T-helper 1 cell treated with Interleukin-12 subunit alpha and Interleukin-12 subunit beta and Interleukin-4 antibody, amounts not matched to agents 30 μg/mL and 1 μg/mL, for 36 hours (primary cell): ENCODE data around the gene SPNS1.
"Not testable (repeated sequence)": the region's sequence is repeated elsewhere in the genome, so short reads cannot be mapped to it uniquely, and the experiment has no call there.

Experiments
- H3K27ac Mint-ChIP-seq: one replicate; pipeline ENCODE4 v1.8.0; 2021; ENCODE audit warnings: mild to moderate bottlenecking, mixed read lengths
- H3K27me3 Mint-ChIP-seq: one replicate; pipeline ENCODE4 v1.8.0; 2021; ENCODE audit warnings: low read depth, mixed read lengths
- H3K36me3 Mint-ChIP-seq: one replicate; pipeline ENCODE4 v1.8.0; 2021; ENCODE audit warnings: low read depth, mixed read lengths
- H3K4me1 Mint-ChIP-seq: one replicate; pipeline ENCODE4 v1.8.0; 2021; ENCODE audit warnings: low read depth, mixed read lengths
- H3K4me3 Mint-ChIP-seq: one replicate; pipeline ENCODE4 v1.8.0; 2021; ENCODE audit warnings: mild to moderate bottlenecking, moderate library complexity, mixed read lengths
- H3K9me3 Mint-ChIP-seq: one replicate; pipeline ENCODE4 v1.8.0; 2021; ENCODE audit warnings: mixed read lengths

Gene SPNS1

GRCh38 chr16:28974437-28975157 lies at the start of gene SPNS1:
SPNS1 (plus strand) TSS chr16:28974778; CDS start chr16:28975152, 374 bp downstream.
- H3K4me1 Mint-ChIP-seq: peaks cover 33% of the 10 kb centered on the region
- H3K36me3 Mint-ChIP-seq: peaks cover 10% of the 10 kb centered on the region
- H3K4me3 Mint-ChIP-seq: peak within 1 kb of the TSS; percentile 96
- H3K27me3 Mint-ChIP-seq: no peaks in the 10 kb centered on the region
- H3K27ac Mint-ChIP-seq: peak within 1 kb of the TSS; percentile 92
- no peaks in the 10 kb centered on the region for H3K9me3 Mint-ChIP-seq

GRCh38 chr16:28925386-28926228 lies 49.0 kb upstream of the SPNS1 start:
- peak overlapping the region; percentile 100 for H3K27ac Mint-ChIP-seq
- peaks cover 7% of the 10 kb centered on the region for H3K36me3 Mint-ChIP-seq
- peak overlapping the region; percentile 97 for H3K4me3 Mint-ChIP-seq
- H3K4me1 Mint-ChIP-seq: peaks cover 18% of the 10 kb centered on the region
- no peaks in the 10 kb centered on the region for H3K9me3 Mint-ChIP-seq
- H3K27me3 Mint-ChIP-seq: no peaks in the 10 kb centered on the region

DNA sequence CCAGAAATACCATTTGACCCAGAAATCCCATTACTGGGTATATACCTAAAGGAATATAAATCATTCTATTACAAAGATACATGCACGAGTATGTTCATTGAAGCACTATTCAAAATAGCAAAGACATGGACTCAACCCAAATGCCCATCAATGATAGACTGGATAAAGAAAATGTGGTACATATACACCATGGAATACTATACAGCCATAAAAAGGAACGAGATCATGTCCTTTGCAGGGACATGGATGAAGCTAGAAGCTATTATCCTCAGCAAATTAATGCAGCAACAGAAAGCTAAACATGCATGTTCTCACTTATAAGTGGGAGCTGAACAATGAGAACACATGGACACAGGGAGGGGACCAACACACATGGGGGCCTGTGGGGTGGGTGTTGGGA lies 48.3 kb upstream of the SPNS1 start:
- not testable (repeated sequence) for H3K27me3 Mint-ChIP-seq, H3K9me3 Mint-ChIP-seq, H3K36me3 Mint-ChIP-seq
- Mint-ChIP-seq H3K27ac (peak overlapping the region; percentile 100), H3K4me1 (peaks cover 19% of the 10 kb centered on the region), H3K4me3 (peak overlapping the region; percentile 97)

GRCh38 chr16:28927815-28928214 lies 46.8 kb upstream of the SPNS1 start:
- peaks cover 19% of the 10 kb centered on the region for H3K4me1 Mint-ChIP-seq
- H3K4me3 Mint-ChIP-seq: no peak overlapping the region
- no peak overlapping the region for H3K27ac Mint-ChIP-seq
- peaks cover 2% of the 10 kb centered on the region for H3K36me3 Mint-ChIP-seq
- no peaks in the 10 kb centered on the region for H3K27me3 Mint-ChIP-seq
- H3K9me3 Mint-ChIP-seq: no peaks in the 10 kb centered on the region

DNA sequence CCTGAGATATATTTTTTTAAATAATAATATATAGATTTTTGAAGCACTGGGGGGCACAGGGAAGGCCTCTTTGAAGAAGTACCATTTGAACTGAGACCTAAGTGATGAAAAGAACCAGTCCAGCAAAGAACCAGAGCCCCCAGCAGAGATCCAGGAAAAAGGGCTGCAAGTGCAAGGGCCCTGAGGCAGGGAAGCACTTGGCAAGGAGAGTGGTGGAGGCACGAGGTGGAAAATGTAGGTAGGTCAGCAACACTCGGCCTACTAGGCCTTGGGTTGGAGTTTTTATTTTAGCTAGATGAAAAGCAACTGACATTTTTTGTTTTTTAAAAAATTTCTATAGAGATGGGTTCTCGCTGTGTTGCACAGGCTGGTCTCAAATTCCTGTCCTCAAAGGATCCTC lies 44.4 kb upstream of the SPNS1 start:
- Mint-ChIP-seq H3K36me3 (no peaks in the 10 kb centered on the region), H3K27me3 (no peaks in the 10 kb centered on the region), H3K27ac (peak overlapping the region; percentile 46), H3K4me1 (peaks cover 18% of the 10 kb centered on the region), H3K4me3 (no peak overlapping the region), H3K9me3 (no peaks in the 10 kb centered on the region)

- Mint-ChIP-seq H3K36me3 (no peaks in the 10 kb centered on the region), H3K27me3 (no peaks in the 10 kb centered on the region), H3K27ac (peak overlapping the region; percentile 33), H3K9me3 (no peaks in the 10 kb centered on the region), H3K4me3 (no peak overlapping the region), H3K4me1 (peaks cover 20% of the 10 kb centered on the region)
These were observed 43.9 kb upstream of the SPNS1 start for GRCh38 chr16:28930652-28931051.

GRCh38 chr16:28931801-28932225 lies 42.8 kb upstream of the SPNS1 start, which contains the start of gene CD19:
CD19 (plus strand) TSS chr16:28931971; CDS start chr16:28932001, 30 bp downstream.
- Mint-ChIP-seq H3K9me3 (no peaks in the 10 kb centered on the region), H3K36me3 (no peaks in the 10 kb centered on the region), H3K4me1 (peaks cover 22% of the 10 kb centered on the region), H3K27me3 (no peaks in the 10 kb centered on the region), H3K27ac (peak within 1 kb of the TSS; percentile 33), H3K4me3 (no peak within 1 kb of the TSS)

GRCh38 chr16:28932339-28933141 lies 42.0 kb upstream of the SPNS1 start:
- Mint-ChIP-seq H3K36me3 (no peaks in the 10 kb centered on the region), H3K4me1 (peaks cover 22% of the 10 kb centered on the region), H3K27ac (no peak overlapping the region), H3K4me3 (no peak overlapping the region), H3K27me3 (no peaks in the 10 kb centered on the region), H3K9me3 (no peaks in the 10 kb centered on the region)

- Mint-ChIP-seq H3K4me3 (no peak overlapping the region), H3K9me3 (no peaks in the 10 kb centered on the region), H3K27me3 (no peaks in the 10 kb centered on the region)
These were observed 41.4 kb upstream of the SPNS1 start for GRCh38 chr16:28933171-28933570.

DNA sequence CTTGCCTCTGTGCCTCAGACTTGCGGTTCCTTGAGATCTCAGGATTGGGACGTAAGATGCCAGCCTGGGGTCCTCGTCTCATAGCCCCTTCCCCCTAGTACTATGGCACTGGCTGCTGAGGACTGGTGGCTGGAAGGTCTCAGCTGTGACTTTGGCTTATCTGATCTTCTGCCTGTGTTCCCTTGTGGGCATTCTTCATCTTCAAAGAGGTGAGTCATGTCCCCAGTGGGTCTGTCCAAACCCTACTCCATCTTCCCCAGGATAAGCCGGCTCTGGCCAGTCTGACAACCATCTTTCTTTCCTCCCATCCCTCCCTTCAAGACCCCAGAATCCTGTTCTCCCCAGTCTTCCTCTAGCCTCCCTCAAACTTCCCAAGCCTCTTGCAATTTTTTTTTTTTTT lies 39.2 kb upstream of the SPNS1 start:
- no peak overlapping the region for H3K4me3 Mint-ChIP-seq
- H3K9me3 Mint-ChIP-seq: no peaks in the 10 kb centered on the region
- H3K27me3 Mint-ChIP-seq: no peaks in the 10 kb centered on the region
- peaks cover 25% of the 10 kb centered on the region for H3K4me1 Mint-ChIP-seq
- no peaks in the 10 kb centered on the region for H3K36me3 Mint-ChIP-seq
- H3K27ac Mint-ChIP-seq: no peak overlapping the region

More at GRCh38 chr16:28933171-28933570, 41.4 kb upstream of the SPNS1 start:
- Mint-ChIP-seq H3K27ac (no peak overlapping the region), H3K4me1 (peaks cover 25% of the 10 kb centered on the region), H3K36me3 (no peaks in the 10 kb centered on the region)

- Mint-ChIP-seq H3K27ac (peak overlapping the region; percentile 60), H3K4me3 (peak overlapping the region; percentile 75), H3K36me3 (no peaks in the 10 kb centered on the region), H3K27me3 (no peaks in the 10 kb centered on the region), H3K4me1 (peaks cover 20% of the 10 kb centered on the region), H3K9me3 (no peaks in the 10 kb centered on the region)
These were observed 38.4 kb upstream of the SPNS1 start for GRCh38 chr16:28935924-28936783.

DNA sequence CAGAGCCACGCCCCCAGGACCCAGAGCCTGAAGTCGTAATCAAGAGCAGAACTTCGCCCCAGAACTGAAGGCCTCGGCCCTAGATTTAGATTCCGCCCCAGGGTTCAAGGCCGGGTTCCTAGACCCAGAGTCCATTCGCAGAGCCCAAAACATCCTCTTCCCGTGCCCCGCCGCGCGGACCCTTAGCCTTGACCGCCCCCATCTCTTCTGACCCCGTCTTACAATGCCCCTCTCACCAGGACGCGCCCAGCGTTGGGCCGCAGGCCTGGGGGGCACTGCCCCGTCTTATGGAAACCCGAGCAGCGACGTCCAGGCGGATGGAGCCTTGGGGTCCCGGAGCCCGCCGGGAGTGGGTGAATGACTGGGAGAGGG lies 37.8 kb upstream of the SPNS1 start:
- Mint-ChIP-seq H3K27me3 (no peaks in the 10 kb centered on the region), H3K4me3 (peak overlapping the region; percentile 75), H3K4me1 (peaks cover 20% of the 10 kb centered on the region), H3K36me3 (no peaks in the 10 kb centered on the region), H3K27ac (peak overlapping the region; percentile 60), H3K9me3 (no peaks in the 10 kb centered on the region)

DNA sequence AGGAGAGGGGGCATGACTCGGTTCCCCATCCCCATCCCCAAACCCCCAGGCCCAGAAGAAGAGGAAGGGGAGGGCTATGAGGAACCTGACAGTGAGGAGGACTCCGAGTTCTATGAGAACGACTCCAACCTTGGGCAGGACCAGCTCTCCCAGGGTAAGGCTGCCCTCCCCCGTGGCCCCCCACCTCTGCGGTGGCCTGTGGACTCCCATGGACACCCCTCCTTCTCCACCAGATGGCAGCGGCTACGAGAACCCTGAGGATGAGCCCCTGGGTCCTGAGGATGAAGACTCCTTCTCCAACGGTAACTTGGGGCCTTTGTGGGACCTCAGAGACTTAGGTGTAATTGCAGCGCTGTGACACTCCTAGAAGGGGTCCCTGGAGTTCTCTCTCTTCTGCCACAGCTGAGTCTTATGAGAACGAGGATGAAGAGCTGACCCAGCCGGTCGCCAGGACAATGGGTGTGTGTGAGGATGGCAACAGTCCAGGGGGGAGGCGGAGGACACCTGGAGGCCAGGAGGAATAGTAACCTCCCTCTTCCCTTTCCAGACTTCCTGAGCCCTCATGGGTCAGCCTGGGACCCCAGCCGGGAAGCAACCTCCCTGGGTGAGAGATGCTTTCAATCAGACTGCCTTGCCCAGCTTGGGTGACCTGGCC lies 37.2 kb upstream of the SPNS1 start:
- Mint-ChIP-seq H3K9me3 (no peaks in the 10 kb centered on the region), H3K4me1 (peaks cover 20% of the 10 kb centered on the region), H3K36me3 (no peaks in the 10 kb centered on the region), H3K27me3 (no peaks in the 10 kb centered on the region), H3K4me3 (no peak overlapping the region), H3K27ac (no peak overlapping the region)
